GM19023 (cell line): ENCODE measurements around the gene GIGYF1.
A peak's percentile ranks its signal among the peaks of the same experiment; 100 is the strongest.

Experiments
- ATAC-seq: cut with Tn5 transposase; IDR thresholded peaks from one replicate; pipeline ENCODE4 v1.9.1; 2021; ENCODE audit warnings: mild to moderate bottlenecking, moderate library complexity; ENCODE audit not compliant: unreplicated experiment

The GIGYF1 gene

DNA sequence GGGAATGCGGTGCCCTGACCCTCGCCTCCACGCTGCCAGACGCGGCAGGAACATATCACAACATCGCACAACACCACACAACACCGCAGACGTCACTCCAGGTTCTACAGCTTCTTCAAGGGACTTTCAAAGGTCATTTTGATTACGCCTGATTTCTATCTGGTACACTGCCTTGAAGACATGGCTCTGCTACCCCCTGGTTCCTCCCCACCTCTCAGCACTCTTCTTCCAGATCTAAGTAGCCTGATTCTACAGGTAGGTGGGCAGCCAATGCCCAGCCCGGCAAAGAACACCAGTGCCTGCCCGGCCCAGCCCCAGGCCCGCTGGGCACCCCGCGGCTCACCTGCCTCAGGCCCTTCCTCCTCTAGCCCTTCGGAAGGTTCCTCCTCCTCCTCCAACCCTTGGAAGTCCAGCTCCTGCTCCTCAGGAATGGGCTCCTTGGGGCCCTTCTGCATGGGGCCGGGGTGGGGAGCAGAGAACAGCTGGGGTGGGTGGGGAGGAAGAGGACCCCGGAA, 8.4 kb downstream of the GIGYF1 start:
- no peak for ATAC-seq

DNA sequence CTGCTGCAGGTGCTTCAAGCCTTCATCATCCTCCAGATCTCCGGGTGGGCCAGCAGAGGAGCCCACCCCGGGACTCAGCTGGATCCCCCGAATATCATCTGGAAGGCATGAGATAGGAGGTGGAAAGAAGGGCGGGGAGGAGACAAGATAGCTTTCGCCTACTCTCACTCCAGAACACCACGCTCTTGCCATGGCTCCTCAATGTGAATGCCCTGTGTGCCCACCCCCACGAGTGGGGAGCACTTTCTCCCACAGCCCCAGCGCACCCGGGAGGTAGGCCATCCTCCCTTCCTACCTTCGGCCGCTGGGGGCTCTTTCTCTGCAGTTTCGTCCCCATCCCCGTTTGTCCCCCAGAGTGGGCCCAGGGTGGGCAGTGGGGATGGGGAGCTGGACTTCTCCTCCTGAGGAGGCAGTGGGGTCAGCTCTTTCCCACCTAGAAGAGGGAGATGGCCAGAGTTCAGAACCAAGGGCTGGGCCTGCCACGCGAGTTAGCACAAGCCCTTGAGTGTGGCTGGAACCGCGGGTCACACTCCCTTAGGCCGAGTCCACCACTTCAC, 8.9 kb downstream of the GIGYF1 start:
- ATAC-seq: no peak

- ATAC-seq: no peak
Observed at GRCh38 chr7:100684534-100685042, 9.5 kb downstream of the GIGYF1 start.

DNA sequence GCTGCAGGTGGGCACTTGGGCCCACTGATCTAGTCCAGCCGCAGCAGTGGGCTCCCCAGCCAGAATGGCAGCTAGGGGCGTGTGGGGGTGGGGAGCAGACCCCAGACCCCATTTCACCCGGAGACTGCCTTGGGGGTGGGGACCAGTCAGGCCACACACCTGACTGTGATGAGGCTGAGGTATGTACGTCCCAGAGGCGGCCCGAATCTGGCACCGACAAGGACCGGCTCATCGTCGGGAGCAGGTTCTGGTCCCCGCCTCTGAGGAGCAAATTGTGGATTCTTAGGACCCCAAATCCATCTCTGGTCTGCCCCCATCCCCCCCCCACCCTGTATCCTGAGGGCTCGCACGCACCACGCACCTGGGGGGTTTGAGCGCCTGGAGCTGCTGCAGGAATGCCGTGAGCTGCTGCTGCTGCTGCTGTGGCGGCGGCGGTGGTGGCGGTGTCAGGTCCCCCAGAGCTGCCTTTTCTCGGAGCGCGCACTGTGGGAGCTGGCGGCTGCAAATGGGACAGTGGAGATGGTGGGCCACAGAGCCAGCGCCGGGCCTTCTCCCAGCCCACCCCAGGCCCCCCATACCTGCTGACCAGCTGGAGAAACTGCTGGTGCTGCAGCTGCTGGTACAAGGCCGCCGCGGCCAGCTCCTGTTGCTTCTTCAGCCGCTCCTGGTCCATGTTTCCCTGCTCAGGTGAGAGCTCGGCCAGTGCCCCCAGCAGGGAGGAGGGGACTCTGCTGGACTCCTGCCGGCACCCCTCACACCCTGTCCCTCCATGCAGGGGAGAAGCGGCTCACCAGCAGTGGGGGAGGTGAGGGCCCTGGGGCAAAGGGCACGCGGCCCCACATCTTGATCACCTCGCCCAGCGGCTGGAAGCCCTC, 10.2 kb downstream of the GIGYF1 start:
- ATAC-seq: no peak

GRCh38 chr7:100682991-100683658, 10.9 kb downstream of the GIGYF1 start:
- no peak for ATAC-seq

- ATAC-seq: no peak
Observed at GRCh38 chr7:100682228-100682741, 11.8 kb downstream of the GIGYF1 start.

DNA sequence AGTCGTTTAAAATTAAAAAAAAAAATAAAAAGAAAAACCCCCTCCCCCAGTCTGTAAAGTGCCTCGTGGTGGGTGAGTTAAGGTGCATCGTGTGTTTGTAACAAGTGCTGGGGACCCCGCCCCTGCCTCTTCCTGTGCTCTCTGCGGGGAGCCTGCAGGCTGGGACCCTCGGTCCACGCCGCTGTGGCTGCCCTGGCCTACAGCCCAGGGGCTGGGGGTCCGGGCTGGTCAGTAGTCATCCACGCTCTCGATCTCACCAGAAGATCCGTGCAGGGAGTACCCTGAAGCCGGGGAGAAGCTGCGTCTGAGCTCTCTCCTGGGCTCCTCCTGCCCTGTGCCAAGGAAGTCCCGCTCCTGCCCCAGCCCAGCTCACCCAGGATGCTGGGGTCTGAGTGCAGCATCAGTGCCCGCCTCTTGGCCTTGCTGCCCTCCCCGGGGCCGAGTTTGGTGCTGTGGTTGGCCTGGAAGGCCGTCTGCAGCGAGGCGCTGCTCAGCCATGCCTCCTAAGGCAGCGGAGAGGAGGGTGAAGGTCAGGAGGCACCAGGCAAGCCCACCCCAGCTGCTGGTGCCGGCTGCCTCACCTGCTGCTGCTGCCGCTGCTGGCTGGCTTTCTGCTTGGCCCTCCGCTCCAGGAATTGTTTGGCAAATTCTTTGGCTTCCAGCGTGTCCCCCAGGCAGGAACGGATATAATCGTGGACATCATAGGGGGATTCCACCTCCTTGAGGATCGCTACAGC, 12.4 kb downstream of the GIGYF1 start:
- no peak for ATAC-seq

- ATAC-seq: no peak
Observed at GRCh38 chr7:100680576-100681271, 13.3 kb downstream of the GIGYF1 start.

DNA sequence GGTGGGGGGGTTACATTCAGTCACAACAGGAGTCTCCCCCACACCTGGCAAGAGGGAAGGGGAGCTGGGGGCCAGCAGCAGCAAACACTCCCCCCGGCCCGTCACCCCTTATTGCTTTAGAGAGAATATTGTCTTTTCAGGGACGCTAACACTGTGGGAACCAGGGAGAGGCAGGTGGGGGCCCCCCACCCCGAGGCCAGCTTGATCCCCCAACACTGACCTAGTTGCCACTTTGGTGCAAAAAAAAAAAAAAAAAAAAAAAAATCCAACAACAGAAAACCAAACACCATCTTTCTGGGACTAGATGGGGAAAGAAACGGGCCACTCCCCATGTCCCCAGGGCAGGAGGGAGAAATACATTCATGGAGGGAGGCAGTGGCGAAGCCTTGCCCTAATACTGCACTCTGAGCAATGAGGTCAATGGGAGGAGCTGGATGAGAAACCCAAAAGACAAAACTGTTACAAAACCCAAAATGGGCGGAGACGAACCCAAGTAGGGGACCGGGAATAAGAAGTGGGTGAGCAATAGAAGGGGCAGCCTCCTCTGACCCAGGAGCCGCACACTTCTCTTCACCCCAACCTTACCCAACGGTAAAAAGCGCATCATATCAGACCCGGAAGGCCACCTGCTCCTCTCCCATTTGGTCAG, 14.0 kb downstream of the GIGYF1 start:
- ATAC-seq: no peak

DNA sequence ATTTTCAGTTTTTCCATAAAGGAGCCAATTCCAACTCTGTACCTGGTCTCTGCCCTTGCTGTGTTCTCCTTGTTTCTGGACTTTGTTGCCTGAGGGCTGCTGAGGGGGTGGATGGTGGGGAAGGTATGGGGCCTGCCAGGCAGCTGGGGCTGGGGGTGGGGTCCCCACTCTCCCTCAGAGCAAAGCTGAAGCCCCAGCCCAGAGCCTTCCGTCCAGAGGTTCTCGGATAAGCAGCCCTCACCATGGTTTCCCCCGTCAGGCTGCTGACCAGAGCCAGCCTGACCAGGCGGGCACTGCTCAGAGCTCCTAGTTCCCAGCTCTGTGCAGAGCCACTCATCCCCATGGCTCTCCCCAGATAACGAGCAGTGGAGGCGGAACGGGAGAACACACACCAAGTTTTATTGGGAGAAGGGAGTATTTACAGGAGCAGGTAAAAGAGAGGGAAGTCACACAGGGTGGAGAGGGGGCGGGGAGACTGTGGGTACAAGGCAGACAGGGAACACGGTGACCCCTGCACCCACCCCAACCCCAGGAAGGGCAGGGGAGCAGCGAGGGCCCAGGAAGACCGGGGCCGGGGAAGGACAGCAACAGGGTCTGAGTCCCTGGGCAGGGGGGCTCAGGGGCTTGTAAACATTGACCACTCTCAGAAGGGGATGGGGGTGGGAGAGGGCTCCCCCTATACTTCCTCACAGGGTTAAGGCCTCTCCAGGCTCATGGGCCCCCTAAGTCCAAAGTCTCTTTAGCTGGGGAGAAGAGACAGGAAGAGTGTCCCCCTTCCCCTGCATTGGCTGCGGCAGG, 14.7 kb downstream of the GIGYF1 start:
- no peak for ATAC-seq

GRCh38 chr7:100678291-100678984, 15.6 kb downstream of the GIGYF1 start:
- ATAC-seq: no peak

DNA sequence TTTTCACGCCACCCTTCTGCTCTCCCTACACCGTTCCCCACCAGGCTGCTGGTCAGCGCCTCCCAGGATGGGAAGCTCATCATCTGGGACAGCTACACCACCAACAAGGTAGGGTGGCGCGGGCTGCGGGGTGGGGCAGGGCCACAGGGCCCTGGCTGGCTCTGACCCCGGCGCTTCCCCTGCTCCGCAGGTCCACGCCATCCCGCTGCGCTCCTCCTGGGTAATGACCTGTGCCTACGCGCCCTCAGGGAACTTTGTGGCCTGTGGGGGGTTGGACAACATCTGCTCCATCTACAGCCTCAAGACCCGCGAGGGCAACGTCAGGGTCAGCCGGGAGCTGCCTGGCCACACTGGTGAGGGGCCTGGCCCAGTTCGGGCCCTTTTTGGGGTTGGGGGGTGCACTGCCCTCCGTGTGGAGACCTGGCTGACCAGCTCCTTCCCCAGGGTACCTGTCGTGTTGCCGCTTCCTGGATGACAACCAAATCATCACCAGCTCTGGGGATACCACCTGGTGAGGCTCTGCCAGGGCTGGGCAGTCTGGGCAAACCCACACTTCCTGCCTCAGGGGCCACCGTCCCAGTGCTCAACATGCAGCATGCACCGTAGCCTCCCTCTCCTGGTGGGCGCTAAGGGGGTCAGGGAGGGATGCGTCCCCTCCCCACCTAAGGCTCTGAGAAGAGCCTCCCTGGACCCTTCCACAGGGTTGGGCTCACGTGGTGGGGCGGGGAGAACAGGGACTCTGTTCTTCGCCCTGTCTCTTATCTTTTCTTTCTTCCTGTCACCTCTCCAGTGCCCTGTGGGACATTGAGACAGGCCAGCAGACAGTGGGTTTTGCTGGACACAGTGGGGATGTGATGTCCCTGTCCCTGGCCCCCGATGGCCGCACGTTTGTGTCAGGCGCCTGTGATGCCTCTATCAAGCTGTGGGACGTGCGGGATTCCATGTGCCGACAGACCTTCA, 16.5 kb downstream of the GIGYF1 start:
- ATAC-seq: no peak

DNA sequence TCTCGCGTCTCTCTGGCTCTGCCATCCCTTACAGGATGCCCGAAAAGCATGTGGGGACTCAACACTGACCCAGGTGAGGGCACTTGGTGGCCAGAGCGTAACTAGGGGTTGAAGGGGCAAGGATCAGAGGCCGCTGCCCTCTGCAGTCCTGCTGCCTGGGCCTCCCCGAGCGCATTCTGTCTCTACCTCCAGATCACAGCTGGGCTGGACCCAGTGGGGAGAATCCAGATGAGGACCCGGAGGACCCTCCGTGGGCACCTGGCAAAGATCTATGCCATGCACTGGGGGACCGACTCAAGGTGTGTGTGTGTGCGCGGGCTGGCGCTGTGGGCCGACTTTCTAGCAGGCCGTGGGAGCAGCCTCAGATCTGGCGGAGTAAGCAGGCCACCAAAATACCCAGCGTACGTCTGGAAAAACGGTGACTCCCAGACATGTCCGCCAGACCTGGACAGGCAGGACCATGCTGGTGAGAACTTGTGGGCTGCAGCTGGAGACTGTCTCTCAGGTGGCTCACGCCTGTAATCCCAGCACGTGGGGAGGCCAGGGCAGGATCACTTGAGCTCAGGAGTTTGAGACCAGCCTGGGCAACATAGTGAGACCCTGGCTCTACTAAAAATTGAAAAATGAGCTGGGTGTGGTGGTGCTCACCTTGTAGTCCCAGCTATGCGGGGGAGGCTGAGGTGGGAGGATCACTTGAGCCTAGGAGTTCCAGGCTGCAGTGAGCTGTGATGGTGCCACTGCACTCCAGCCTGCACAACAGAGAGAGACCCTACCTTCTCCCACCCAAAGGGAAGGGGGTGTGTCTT, 17.3 kb downstream of the GIGYF1 start:
- ATAC-seq: no peak

GRCh38 chr7:100675581-100676350, 18.3 kb downstream of the GIGYF1 start:
- peak; percentile 33 for ATAC-seq

DNA sequence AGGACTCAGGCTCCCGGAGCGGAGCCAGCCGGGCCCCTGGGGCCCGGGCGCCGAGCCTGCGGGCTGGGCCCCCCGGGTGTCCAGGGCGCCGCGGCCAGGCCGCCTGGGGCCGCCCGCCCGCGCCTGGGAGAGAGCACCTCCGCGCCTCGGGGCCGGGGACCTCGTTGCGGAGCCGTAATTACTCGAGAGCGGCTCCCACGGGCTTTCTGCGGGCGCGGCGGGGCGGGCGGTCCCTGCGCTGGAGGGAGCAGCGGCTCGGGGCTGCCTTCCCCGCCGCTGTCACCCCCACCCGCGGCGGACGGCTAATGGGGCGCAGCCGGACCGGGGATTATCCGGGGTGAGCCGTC, 19.0 kb downstream of the GIGYF1 start:
- ATAC-seq: no peak
